PFSK-1 (cell line): ENCODE data around the gene NLRP5.

Experiments used
- FOXP2 ChIP-seq: optimal IDR thresholded peaks from 2 replicates; pipeline ENCODE3; 2011; ENCODE audit warnings: borderline replicate concordance, control low read depth, inconsistent platforms; ENCODE audit not compliant: insufficient read depth; ENCODE audit errors: extremely low read length, extremely low read depth
- POLR2AphosphoS5 ChIP-seq: IDR thresholded peaks from 2 replicates; pipeline ENCODE4 v1.6.1; 2012; ENCODE audit warnings: low read depth, mild to moderate bottlenecking, control low read depth, low read length, moderate library complexity
- REST ChIP-seq, 2 experiments: IDR thresholded peaks; 2 replicates each; pipeline versions ENCODE4 v1.6.1 to v1.8.0; 2011 to 2012; ENCODE audit warnings: low read depth in 2 of 2, low read length in 2 of 2, control low read depth in 1 of 2, inconsistent platforms in 1 of 2, mild to moderate bottlenecking in 1 of 2, moderate library complexity in 1 of 2; ENCODE audit not compliant: insufficient read depth in 1 of 2
- SIN3A ChIP-seq: IDR thresholded peaks from 2 replicates; pipeline ENCODE4 v1.6.1; 2012; ENCODE audit warnings: mild to moderate bottlenecking, low read length, moderate library complexity, borderline replicate concordance; ENCODE audit not compliant: insufficient read depth
- TAF1 ChIP-seq: IDR thresholded peaks from 2 replicates; pipeline ENCODE4 v1.6.1; 2012; ENCODE audit warnings: low read length, control low read depth, borderline replicate concordance; ENCODE audit not compliant: insufficient read depth

The NLRP5 gene

GRCh38 chr19:56069642-56070041 lies 83.1 kb downstream of the NLRP5 start:
- TF ChIP-seq POLR2AphosphoS5: no peak
- no peak for TF ChIP-seq TAF1
- no peak for TF ChIP-seq FOXP2
- TF ChIP-seq SIN3A: no peak
- no peak for TF ChIP-seq REST (IDR thresholded peaks at IDR 0.05; ENCODE audit: insufficient read depth in 1 of 2, low read depth in 2 of 2, low read length in 2 of 2)

GRCh38 chr19:56071151-56071550 lies 84.6 kb downstream of the NLRP5 start:
- TF ChIP-seq REST (IDR thresholded peaks at IDR 0.05; ENCODE audit: insufficient read depth in 1 of 2, low read depth in 2 of 2, low read length in 2 of 2): no peak
- TF ChIP-seq POLR2AphosphoS5: no peak
- TF ChIP-seq SIN3A: no peak
- TF ChIP-seq FOXP2: no peak
- TF ChIP-seq TAF1: no peak

GRCh38 chr19:56076498-56076897 lies 89.9 kb downstream of the NLRP5 start:
- TF ChIP-seq TAF1 (no peak), POLR2AphosphoS5 (no peak), SIN3A (no peak), REST (IDR thresholded peaks at IDR 0.05; ENCODE audit: insufficient read depth in 1 of 2, low read depth in 2 of 2, low read length in 2 of 2) (no peak)

- TF ChIP-seq POLR2AphosphoS5: no peak
- TF ChIP-seq SIN3A: no peak
- TF ChIP-seq REST (IDR thresholded peaks at IDR 0.05; ENCODE audit: insufficient read depth in 1 of 2, low read depth in 2 of 2, low read length in 2 of 2): no peak
- no peak for TF ChIP-seq FOXP2
- no peak for TF ChIP-seq TAF1
These were observed 93.0 kb downstream of the NLRP5 start for GRCh38 chr19:56079609-56080008.

GRCh38 chr19:56080669-56081401 lies 94.3 kb downstream of the NLRP5 start:
- TF ChIP-seq REST (IDR thresholded peaks at IDR 0.05; ENCODE audit: insufficient read depth in 1 of 2, low read depth in 2 of 2, low read length in 2 of 2) (no peak), SIN3A (no peak), FOXP2 (no peak), POLR2AphosphoS5 (no peak), TAF1 (no peak)
